Keratinocyte (primary cell): ENCODE measurements around the gene GRM7. TPM values are rescaled to one million over a fixed set of nuclear protein-coding genes. Genes with fewer than 3 reads are reported as not detected.

Experiments
- DNase-seq: peaks from one replicate; pipeline ENCODE4 v3.0.0-alpha.2; 2011; ENCODE audit warnings: low read depth, missing footprints, low spot score
- FAIRE-seq: peaks from 2 replicates; lab custom pipeline; 2011; peaks lifted over from hg19 to GRCh38; lab: Jason Lieb, UNC
- H2AFZ ChIP-seq: 2 replicates; pipeline ENCODE4 v1.6.0; 2012; ENCODE audit warnings: low read length, control low read depth, inconsistent platforms; ENCODE audit not compliant: control insufficient read depth
- H3K27ac ChIP-seq: 2 replicates; pipeline ENCODE4 v1.5.1; 2011; ENCODE audit warnings: low read length; ENCODE audit not compliant: control insufficient read depth, insufficient read depth
- H3K27me3 ChIP-seq: 3 replicates; pipeline ENCODE4 v1.6.0; 2011; ENCODE audit warnings: low read length; ENCODE audit not compliant: control insufficient read depth, insufficient read depth; ENCODE audit errors: extremely low read depth
- H3K36me3 ChIP-seq, 2 experiments: 2 replicates in 1 of 2; 3 replicates in 1 of 2; pipeline ENCODE4 v1.5.1; 2011; ENCODE audit warnings: low read length in 2 of 2, mild to moderate bottlenecking in 1 of 2; ENCODE audit not compliant: control insufficient read depth in 2 of 2, insufficient read depth in 2 of 2; ENCODE audit errors: extremely low read depth in 1 of 2
- H3K4me1 ChIP-seq: 3 replicates; pipeline ENCODE4 v1.5.1; 2011; ENCODE audit warnings: low read length; ENCODE audit not compliant: control insufficient read depth, insufficient read depth; ENCODE audit errors: extremely low read depth
- H3K4me2 ChIP-seq: 3 replicates; pipeline ENCODE4 v1.6.0; 2011; ENCODE audit warnings: low read depth, low read length; ENCODE audit not compliant: control insufficient read depth, insufficient read depth; ENCODE audit errors: extremely low read depth
- H3K4me3 ChIP-seq, 3 experiments: fragments of 200-600 bp in 1 of 3; sonication (generic) in 1 of 3; 2 replicates in 2 of 3; 3 replicates in 1 of 3; pipeline ENCODE4 v1.5.1; 2011 to 2016; ENCODE audit warnings: low read length in 3 of 3, mild to moderate bottlenecking in 3 of 3, control low read depth in 2 of 3, inconsistent platforms in 1 of 3, low read depth in 1 of 3, mixed read lengths in 1 of 3, mixed run types in 1 of 3, moderate library complexity in 1 of 3; ENCODE audit not compliant: control insufficient read depth in 2 of 3, insufficient read depth in 2 of 3; ENCODE audit errors: extremely low read depth in 1 of 3
- H3K79me2 ChIP-seq: 2 replicates; pipeline ENCODE4 v1.6.0; 2012; ENCODE audit warnings: low read length; ENCODE audit not compliant: control insufficient read depth, insufficient read depth
- H3K9ac ChIP-seq: 3 replicates; pipeline ENCODE4 v1.6.0; 2011; ENCODE audit warnings: low read length; ENCODE audit not compliant: control insufficient read depth, insufficient read depth; ENCODE audit errors: extremely low read depth
- H3K9me1 ChIP-seq: 3 replicates; pipeline ENCODE4 v1.6.0; 2011; ENCODE audit warnings: low read length; ENCODE audit not compliant: control insufficient read depth, insufficient read depth; ENCODE audit errors: extremely low read depth
- H3K9me3 ChIP-seq: 2 replicates; pipeline ENCODE4 v1.5.1; 2012; ENCODE audit warnings: low read depth, low read length; ENCODE audit not compliant: control insufficient read depth
- H4K20me1 ChIP-seq: 3 replicates; pipeline ENCODE4 v1.6.0; 2011; ENCODE audit warnings: low read length; ENCODE audit not compliant: control insufficient read depth, insufficient read depth; ENCODE audit errors: extremely low read depth
- EZH2 ChIP-seq: IDR thresholded peaks from one replicate; pipeline ENCODE4 v1.6.1; 2012; ENCODE audit warnings: inconsistent platforms, mild to moderate bottlenecking, low read length, moderate library complexity
- dilution Hi-C: fragments of 300-500 bp; cut with MboI; formaldehyde crosslinking; loops from one replicate; pipeline ENCODE4 v1.7.0; 2020; ENCODE audit warnings: low sequenced_read_pairs; ENCODE audit not compliant: extremely low pct_ligation_motif_present
- polyA plus RNA-seq, 5 experiments: library from polyadenylated mRNA; depleted of rRNA in 3 of 5; stranded (reverse) in 3 of 5; stranded (forward) in 1 of 5; unstranded in 1 of 5; fragments of >200 nt; gene quantifications; 1 replicate in 1 of 5; 2 replicates in 3 of 5; 3 replicates in 1 of 5; pipeline versions ENCODE4 v1.2.1 to v1.2.3, GENCODE V29; 2011 to 2012; ENCODE audit warnings: missing spikeins in 2 of 5, low read depth in 1 of 5, low replicate concordance in 1 of 5
- TF ChIP-seq, protein P1 (sequence below), 3 experiments: IDR thresholded peaks in 1 of 3; conservative IDR thresholded peaks in 1 of 3; optimal IDR thresholded peaks in 1 of 3; 2 replicates in 2 of 3; 3 replicates in 1 of 3; pipeline versions ENCODE3 to v1.5.1; 2011; ENCODE audit warnings: low read length in 3 of 3, mild to moderate bottlenecking in 3 of 3, moderate library complexity in 2 of 3, control low read depth in 1 of 3, inconsistent platforms in 1 of 3; ENCODE audit not compliant: insufficient read depth in 2 of 3; ENCODE audit errors: extremely low read depth in 1 of 3

Gene GRM7
- polyA plus RNA-seq, 1 donor (not counting 4 experiments of a cell fraction or from before 2014, with no cell fraction given): not detected

DNA sequence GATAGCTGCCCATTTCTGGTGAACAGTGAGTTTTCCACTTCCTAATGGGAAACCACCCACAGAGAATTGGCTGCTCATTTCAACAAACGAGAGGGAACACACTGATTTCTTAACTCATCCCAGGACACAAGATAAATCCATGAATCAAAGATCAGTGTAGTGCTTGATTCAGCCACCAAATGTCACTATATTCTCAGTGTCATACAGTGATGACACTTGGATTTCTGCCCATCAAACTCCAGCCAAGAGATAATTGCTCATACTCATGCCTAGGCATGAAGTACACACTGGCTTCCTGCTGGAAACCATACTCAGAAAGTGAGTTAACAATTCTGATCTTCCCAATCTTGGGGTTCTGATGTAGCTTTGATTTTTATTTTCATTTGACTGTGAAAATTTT lies 35.4 kb upstream of the GRM7 start:
- no peak overlapping the region for H2AFZ ChIP-seq
- TF ChIP-seq EZH2: no peak
- TF ChIP-seq, protein P1, sequence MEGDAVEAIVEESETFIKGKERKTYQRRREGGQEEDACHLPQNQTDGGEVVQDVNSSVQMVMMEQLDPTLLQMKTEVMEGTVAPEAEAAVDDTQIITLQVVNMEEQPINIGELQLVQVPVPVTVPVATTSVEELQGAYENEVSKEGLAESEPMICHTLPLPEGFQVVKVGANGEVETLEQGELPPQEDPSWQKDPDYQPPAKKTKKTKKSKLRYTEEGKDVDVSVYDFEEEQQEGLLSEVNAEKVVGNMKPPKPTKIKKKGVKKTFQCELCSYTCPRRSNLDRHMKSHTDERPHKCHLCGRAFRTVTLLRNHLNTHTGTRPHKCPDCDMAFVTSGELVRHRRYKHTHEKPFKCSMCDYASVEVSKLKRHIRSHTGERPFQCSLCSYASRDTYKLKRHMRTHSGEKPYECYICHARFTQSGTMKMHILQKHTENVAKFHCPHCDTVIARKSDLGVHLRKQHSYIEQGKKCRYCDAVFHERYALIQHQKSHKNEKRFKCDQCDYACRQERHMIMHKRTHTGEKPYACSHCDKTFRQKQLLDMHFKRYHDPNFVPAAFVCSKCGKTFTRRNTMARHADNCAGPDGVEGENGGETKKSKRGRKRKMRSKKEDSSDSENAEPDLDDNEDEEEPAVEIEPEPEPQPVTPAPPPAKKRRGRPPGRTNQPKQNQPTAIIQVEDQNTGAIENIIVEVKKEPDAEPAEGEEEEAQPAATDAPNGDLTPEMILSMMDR (optimal IDR thresholded peaks at IDR 0.05 in 1 of 3, IDR thresholded peaks at IDR 0.05 in 1 of 3, conservative IDR thresholded peaks at IDR 0.05 in 1 of 3; ENCODE audit: extremely low read depth in 1 of 3, insufficient read depth in 2 of 3, low read length in 3 of 3): peak in 1 of 3 experiments; percentile 7
- no peak overlapping the region for H3K27ac ChIP-seq
- no peaks in the 10 kb centered on the region for H3K27me3 ChIP-seq
- FAIRE-seq: peak; percentile 82
- no peaks in the 10 kb centered on the region for H3K9me3 ChIP-seq
- dilution Hi-C loops: no loop called here
- H3K4me2 ChIP-seq: peak overlapping the region; percentile 32
- no peaks in the 10 kb centered on the region for H3K36me3 ChIP-seq
- no peak for DNase-seq
- H3K9me1 ChIP-seq: no peaks in the 10 kb centered on the region
- H3K9ac ChIP-seq: no peak overlapping the region
- H4K20me1 ChIP-seq: no peaks in the 10 kb centered on the region
- no peak overlapping the region for H3K4me3 ChIP-seq
- H3K79me2 ChIP-seq: no peaks in the 10 kb centered on the region
- H3K4me1 ChIP-seq: no peaks in the 10 kb centered on the region

DNA sequence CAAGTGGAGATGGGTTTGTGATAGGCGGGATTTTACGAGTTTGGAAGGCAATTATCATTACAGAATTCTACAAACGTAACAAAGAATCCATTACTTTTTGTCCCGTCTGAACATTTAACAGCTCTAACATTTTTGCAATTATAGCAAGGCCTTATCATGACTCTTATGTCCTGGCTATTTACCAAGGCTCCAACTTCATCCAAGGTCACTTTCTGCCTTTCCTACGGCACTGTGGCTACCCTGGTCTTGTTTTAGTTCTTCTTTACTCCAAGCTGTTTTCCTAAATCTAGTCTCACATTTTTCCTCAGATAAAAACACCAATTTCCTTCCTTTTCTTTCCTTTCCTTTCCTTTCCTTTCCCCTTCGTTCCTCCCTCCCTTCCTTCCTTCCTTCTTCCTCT lies 33.5 kb upstream of the GRM7 start:
- DNase-seq (no peak), FAIRE-seq (no peak)
- Histone ChIP-seq H3K9me3 (no peaks in the 10 kb centered on the region), H4K20me1 (no peaks in the 10 kb centered on the region), H2AFZ (no peak overlapping the region), H3K27ac (no peak overlapping the region), H3K27me3 (no peaks in the 10 kb centered on the region), H3K9ac (no peak overlapping the region), H3K4me2 (no peak overlapping the region), H3K4me3 (no peak overlapping the region), H3K79me2 (no peaks in the 10 kb centered on the region), H3K4me1 (no peaks in the 10 kb centered on the region), H3K9me1 (no peaks in the 10 kb centered on the region), H3K36me3 (no peaks in the 10 kb centered on the region)
- no peak for TF ChIP-seq EZH2
- TF ChIP-seq, protein P1 (optimal IDR thresholded peaks at IDR 0.05 in 1 of 3, IDR thresholded peaks at IDR 0.05 in 1 of 3, conservative IDR thresholded peaks at IDR 0.05 in 1 of 3; ENCODE audit: extremely low read depth in 1 of 3, insufficient read depth in 2 of 3, low read length in 3 of 3): no peak
- dilution Hi-C loops: no loop called here
